Measurements from ENCODE around the gene ARL9. TPM values are rescaled to one million over a fixed set of nuclear protein-coding genes. Genes with fewer than 3 reads are reported as not detected.

Gene ARL9
- total and polyA plus RNA-seq, 9 donors: 0.47 to 1.3 (median 0.88) TPM; not detected in 2

GRCh38 chr4:56468097-56468422, 37.5 kb upstream of the ARL9 start:
- Histone ChIP-seq H3K4me1 (ENCODE audit: insufficient read depth) (peaks cover 12% of the 10 kb centered on the region), H3K27me3 (no peaks in the 10 kb centered on the region), H3K36me3 (no peaks in the 10 kb centered on the region), H3K4me3 (peak overlapping the region; percentile 94), H3K27ac (peak overlapping the region in 1 of 2 donors; percentile 83), H3K9me3 (no peaks in the 10 kb centered on the region)
- 0 to 2% (median 1%) methylated on average over 10 of the region's 10 CpGs for WGBS, 3 donors
- intact Hi-C loops (cut with DNase I): no loop called here
- TF ChIP-seq EP300 (IDR thresholded peaks at IDR 0.05): no peak
- peak in 2 of 5 donors; percentile 23 to 25 for DNase-seq

GRCh38 chr4:56469489-56470210, 35.9 kb upstream of the ARL9 start:
- H3K36me3 ChIP-seq: no peaks in the 10 kb centered on the region
- DNase-seq: no peak

GRCh38 chr4:56475917-56476316, 29.7 kb upstream of the ARL9 start:
- no peak for DNase-seq
- Histone ChIP-seq H3K27me3 (no peaks in the 10 kb centered on the region), H3K27ac (no peak overlapping the region), H3K9me3 (no peaks in the 10 kb centered on the region), H3K4me3 (no peak overlapping the region), H3K4me1 (ENCODE audit: insufficient read depth) (no peaks in the 10 kb centered on the region), H3K36me3 (no peaks in the 10 kb centered on the region)
- TF ChIP-seq POLR2A (IDR thresholded peaks at IDR 0.05) (no peak), EP300 (IDR thresholded peaks at IDR 0.05) (no peak), CTCF (IDR thresholded peaks at IDR 0.05) (no peak)
- 81 to 95% (median 85%) methylated on average over 2 of the region's 2 CpGs for WGBS, 3 donors
- intact Hi-C loops (cut with DNase I): no loop called here

More at GRCh38 chr4:56469489-56470210, 35.9 kb upstream of the ARL9 start:
- intact Hi-C loops (cut with DNase I): no loop called here
- Histone ChIP-seq H3K4me1 (ENCODE audit: insufficient read depth) (peaks cover 11% of the 10 kb centered on the region), H3K4me3 (no peak overlapping the region), H3K9me3 (no peaks in the 10 kb centered on the region), H3K27me3 (no peaks in the 10 kb centered on the region), H3K27ac (no peak overlapping the region)
- TF ChIP-seq EP300 (IDR thresholded peaks at IDR 0.05) (no peak), CTCF (IDR thresholded peaks at IDR 0.05) (no peak), POLR2A (IDR thresholded peaks at IDR 0.05) (no peak)
- WGBS, 3 donors: 73 to 76% (median 75%) methylated on average over 6 of the region's 6 CpGs

GRCh38 chr4:56477192-56477702, 28.3 kb upstream of the ARL9 start:
- intact Hi-C loops (cut with DNase I): no loop called here
- TF ChIP-seq CTCF (IDR thresholded peaks at IDR 0.05) (no peak), EP300 (IDR thresholded peaks at IDR 0.05) (no peak), POLR2A (IDR thresholded peaks at IDR 0.05) (no peak)
- Histone ChIP-seq H3K27me3 (no peaks in the 10 kb centered on the region), H3K9me3 (no peaks in the 10 kb centered on the region), H3K27ac (no peak overlapping the region), H3K36me3 (no peaks in the 10 kb centered on the region), H3K4me3 (no peak overlapping the region), H3K4me1 (ENCODE audit: insufficient read depth) (no peaks in the 10 kb centered on the region)
- WGBS, 3 donors: 86 to 94% (median 92%) methylated on average over 5 of the region's 5 CpGs
- DNase-seq: no peak

- no peak overlapping the region for H3K27ac ChIP-seq
- no peak for DNase-seq
- intact Hi-C loops (cut with DNase I): no loop called here
- H3K27me3 ChIP-seq: no peaks in the 10 kb centered on the region
- no peaks in the 10 kb centered on the region for H3K4me1 ChIP-seq (ENCODE audit: insufficient read depth)
- WGBS, 3 donors: 87 to 89% (median 87%) methylated on average over 3 of the region's 3 CpGs
- H3K9me3 ChIP-seq: no peaks in the 10 kb centered on the region
- no peak for TF ChIP-seq POLR2A (IDR thresholded peaks at IDR 0.05)
- TF ChIP-seq CTCF (IDR thresholded peaks at IDR 0.05): no peak
- TF ChIP-seq EP300 (IDR thresholded peaks at IDR 0.05): no peak
- no peak overlapping the region for H3K4me3 ChIP-seq
- H3K36me3 ChIP-seq: no peaks in the 10 kb centered on the region
Observed at GRCh38 chr4:56480691-56481090, 24.9 kb upstream of the ARL9 start.
